SH-SY5Y (cell line): ENCODE measurements around the gene PLXDC2.

Experiments used
- GATA2 ChIP-seq: IDR thresholded peaks from 2 replicates; pipeline ENCODE4 v1.6.1; 2011; ENCODE audit warnings: mild to moderate bottlenecking, low read depth, low read length
- GATA3 ChIP-seq: IDR thresholded peaks from 2 replicates; pipeline ENCODE4 v1.6.1; 2011; ENCODE audit warnings: low read depth, mild to moderate bottlenecking, low read length, moderate library complexity

Gene PLXDC2

DNA sequence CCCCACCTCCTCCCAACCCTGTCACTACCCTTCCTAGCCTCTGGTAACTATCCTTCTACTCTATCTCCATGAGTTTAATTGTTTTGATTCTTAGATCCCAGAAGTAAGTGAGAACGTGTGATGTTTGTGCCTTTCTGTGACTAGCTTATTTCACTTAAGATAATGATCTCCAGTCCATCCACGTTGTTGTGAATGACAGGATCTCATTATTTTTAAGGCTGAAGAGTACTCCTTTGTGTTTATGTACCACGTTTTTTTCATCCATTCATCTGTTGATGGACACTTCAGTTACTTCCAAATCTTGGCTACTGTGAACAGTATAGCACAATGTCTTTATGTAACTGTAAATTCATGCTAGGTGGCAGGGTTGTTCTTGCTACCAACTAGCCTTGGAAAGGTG, 461.6 kb downstream of the PLXDC2 start:
- TF ChIP-seq GATA3, result no peak

DNA sequence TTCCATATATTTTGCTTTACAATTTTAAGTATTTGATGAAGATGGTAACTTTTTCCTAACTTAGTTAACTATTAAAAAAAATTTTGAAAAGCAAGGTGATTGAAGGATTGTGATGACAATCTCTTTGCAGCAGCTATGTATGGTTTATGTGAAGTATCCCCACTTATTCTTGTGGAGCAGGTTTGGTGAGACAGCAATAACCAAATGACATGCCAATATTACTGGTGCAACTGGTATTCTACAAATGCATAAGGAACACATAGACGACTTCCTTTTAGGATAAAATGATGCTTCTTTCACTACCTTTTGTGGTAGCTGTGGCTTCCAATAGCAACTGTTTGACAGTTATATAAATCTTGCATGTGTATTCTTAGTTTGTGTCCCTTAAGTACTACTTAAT, 465.3 kb downstream of the PLXDC2 start:
- TF ChIP-seq GATA3 (no peak), GATA2 (no peak)

DNA sequence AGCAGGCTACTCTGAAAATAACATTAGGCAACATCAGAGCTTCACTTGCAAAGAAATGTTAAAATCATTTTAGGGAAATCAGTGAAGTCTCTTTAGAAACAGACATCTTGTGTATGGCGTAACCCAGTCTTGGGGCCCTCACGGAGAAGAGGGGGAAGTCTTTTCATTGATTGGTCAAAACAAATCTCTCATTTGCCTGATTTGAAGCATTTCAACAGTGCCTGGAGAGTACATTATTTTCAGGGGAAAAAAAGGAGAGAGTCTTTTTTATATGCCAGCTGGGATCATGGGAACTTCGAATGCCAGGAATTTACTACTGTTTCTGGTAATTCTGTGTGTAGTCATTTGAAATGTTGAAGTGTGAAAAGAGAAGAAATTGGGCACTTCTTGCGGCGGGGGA, 471.4 kb downstream of the PLXDC2 start:
- TF ChIP-seq GATA2 (no peak), GATA3 (no peak)

DNA sequence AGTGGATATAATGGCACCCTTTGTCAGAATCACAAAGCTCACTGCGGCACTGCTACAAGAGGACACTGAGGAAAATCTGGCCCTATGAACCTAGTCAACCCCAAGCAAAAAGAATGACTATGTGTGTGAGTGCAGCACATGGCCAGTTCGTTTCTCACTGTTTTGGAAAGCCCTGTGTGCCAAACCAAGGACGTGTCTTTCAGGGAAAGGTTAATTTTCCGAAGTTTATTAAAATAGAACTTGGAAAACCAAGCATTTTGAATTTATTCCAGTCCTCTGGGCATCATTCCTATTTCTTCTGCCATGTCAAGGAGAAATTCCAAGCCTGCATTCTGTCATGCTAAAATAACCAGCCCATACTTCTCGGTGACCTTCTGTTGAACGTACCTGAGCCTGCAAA, 471.8 kb downstream of the PLXDC2 start:
- TF ChIP-seq GATA2, result no peak
- no peak for TF ChIP-seq GATA3

DNA sequence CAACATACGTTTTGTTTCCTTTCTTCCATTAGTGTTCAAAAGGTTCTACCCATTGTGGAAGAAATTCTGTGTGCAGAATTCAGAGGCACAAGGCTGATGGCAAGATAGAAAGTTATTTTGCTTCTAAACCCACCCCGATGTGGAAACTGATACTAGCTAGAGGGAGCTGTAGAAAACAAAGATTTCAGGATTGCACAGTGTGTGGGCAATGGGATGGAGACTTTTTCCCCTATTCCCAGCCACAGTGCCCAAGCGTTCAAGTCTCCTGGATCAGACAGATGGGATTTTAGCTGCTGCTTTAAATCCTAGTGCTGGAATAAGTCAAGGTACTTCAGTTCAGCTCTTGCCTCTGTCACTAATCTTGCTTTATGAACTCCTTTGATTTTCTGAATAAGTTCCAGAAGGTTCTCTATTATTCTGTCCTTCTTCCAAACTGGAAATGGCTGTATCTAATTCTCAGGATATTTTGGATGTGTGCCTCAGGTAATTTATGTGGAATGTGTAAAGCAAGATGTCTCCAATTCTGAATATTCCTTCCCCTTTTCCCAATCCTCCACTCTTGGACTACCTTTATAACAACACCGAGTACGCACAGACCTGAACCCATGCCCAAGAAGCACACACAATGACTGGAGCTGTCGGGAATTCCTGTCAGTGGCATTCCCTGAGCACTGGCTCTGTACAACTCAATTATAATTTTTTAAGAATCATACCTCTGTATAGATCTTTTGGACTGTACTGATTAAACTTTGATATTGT, 473.0 kb downstream of the PLXDC2 start:
- TF ChIP-seq GATA3 (no peak), GATA2 (no peak)

DNA sequence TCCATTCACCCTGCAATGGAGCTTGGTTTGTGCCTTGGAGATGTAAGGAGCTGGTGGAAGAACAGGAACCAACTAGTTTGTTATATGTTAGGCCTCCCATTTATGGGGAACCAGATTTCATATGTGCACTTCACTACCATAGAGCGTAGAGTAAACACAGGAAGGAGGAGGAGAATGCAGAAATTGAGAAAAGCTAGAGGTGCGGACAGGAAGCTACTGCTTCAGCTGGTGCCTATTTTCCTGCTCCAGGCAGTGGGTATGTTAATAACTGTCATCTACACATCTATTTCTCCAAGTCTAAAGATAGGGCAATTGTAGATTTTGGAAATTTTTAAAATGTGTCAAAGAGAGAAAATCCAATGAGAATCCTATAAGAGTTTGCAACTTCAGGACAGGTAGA, 482.2 kb downstream of the PLXDC2 start:
- no peak for TF ChIP-seq GATA3
- TF ChIP-seq GATA2, result no peak

DNA sequence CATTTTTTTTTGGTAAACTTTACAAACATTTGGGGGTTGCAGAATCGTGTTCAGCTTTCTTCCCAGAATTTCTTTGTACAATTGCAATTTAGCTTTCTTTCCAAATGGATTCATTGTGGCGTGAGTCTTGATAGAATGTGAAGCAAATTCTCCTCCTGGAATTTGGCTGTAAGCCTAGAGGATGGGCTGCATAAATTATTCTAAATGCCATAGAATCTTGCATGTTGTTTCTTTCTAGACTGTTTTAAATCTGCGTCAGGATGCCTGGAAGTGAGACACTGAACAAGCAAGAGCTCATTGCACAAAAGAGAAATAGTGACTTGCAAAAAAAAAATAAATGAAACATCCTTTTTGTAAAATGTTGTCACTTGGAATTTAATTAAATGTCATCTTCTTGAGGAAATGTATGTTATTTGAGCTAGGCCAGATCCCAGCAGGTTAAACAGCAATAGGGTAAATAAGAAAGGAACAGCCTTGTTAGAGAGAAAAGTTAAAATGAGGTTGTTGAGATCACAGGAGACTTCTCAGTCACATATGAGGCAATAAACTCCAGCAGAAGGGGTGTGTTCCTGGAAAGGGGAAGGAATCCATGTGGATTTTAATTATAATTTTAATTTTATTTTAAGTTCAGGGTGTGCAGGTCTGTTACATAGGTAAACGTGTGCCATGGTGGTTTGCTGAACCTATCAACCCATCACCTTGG, 483.0 kb downstream of the PLXDC2 start:
- TF ChIP-seq GATA3 (no peak), GATA2 (no peak)

DNA sequence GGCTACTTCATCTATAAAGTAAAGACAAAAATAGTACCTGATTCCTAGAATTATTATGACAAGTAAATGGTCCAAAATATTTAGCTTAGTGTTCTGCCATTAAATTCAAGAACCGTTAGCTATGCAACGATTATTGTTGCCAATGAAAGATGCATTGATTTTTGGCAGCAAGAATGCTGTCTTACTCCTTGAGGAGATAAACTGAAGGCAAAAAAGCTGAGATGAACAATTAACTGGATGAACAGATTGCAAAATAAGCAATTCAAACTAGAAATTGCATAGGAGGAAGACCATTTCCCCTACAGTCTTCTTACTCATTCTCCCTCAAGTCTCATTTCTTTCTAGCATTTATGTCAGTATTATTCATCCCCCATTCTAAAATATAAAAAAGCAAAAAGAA, 484.5 kb downstream of the PLXDC2 start:
- no peak for TF ChIP-seq GATA3
- no peak for TF ChIP-seq GATA2

DNA sequence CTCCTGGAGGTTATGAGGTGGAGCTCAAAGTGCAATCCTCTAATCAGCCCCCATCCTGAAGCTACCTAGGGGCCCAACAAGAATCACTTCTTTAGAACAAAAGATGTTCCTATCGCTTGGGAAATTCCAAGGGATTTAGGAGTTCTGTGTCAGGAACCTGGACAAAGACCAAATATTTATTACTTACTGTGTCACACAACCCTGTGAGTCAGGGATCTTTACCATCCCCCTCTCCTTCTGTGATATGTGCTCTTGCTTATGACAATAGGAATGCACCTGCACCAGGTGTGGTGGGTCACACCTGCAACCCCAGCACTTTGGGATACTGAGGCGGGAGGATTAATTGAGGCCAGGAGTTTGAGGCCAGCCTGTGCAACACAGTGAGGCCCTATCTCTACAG, 485.8 kb downstream of the PLXDC2 start:
- TF ChIP-seq GATA2, result no peak
- no peak for TF ChIP-seq GATA3

DNA sequence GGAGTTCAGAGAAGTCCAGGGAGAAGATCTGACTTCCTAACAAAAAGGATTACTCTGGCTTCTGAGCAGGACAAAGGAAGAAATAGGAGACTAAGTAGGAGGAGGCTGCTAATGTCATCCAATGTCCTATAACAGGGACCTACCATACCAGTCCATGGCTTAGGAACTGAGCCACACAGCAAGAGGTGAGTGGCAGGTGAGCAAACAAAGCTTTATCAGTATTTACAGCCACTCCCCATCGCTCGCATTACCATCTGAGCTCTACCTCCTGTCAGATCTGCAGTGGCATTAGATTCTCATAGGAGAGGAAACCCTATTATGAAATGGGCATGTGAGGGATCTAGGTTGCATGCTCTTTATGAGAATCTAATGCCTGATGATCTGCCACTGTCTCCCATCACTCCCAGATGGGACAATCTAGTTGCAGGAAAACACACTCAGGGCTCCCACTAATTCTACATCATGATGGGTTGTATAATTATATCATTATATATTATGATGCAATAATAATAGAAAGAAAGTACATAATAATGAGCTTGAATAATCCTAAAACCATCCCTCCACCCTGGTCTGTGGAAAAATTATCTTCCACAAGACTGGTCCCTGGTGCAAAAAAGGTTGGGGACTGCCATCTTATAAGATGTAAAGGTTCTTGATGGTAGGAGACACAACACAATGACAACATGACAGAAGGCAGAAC, 487.4 kb downstream of the PLXDC2 start:
- TF ChIP-seq GATA3 (no peak), GATA2 (no peak)

DNA sequence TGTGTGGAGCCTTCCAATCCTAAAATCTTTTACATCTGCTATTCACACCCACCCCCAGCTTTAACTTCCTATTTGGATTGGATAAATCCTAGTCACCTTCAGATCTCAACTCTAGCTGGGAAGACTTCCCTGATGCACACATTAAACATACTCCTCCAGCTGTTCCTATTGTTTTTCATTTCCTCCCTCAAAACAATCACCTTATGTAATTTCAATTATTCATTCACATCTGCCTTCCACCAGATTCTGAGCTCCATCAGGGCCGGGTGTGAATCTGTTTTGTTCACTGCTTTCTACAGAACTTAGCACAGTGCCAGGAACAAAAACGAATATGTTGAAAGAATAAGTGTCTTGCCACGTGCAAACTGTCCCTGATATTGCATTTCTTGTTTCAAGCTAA, 497.4 kb downstream of the PLXDC2 start:
- TF ChIP-seq GATA3, result no peak
- no peak for TF ChIP-seq GATA2

DNA sequence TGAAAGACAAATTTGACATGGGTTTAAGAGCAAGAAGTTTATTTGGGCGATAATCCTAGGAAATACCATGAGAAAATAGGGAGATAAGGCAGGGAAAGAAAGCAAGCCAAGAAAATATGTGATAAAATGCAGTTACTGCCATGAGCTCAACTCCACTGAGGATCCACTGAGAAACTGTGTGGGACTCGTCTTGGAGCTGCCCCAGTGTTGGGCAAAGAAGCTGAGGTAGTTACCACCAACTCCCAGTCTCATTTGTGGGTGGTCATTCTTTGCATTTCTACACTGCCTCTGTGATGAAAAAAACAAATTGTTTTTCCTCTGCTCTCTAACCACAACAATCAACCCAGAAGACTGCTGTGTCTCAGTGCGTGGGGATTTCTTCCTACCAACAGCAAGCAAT, 498.2 kb downstream of the PLXDC2 start:
- TF ChIP-seq GATA2 (no peak), GATA3 (no peak)

DNA sequence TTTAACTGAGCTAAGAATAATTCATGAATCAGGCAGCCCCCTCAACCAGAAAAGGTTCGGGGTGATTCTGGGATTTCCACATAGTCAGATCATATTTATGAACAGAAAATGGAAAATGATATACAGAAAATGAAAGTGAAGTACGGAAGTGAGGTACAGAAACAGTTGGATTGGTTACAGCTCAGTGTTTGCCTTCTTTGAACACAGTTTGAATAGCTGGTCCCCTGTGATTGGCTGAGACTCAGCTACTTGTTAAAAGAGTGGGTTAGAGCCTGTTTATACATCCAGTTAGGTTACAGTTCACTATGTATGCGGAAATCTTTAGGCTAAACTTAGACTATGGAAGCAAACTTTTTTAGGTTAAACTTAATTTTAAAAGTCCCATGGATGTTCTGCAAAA, 511.7 kb downstream of the PLXDC2 start:
- no peak for TF ChIP-seq GATA2
- no peak for TF ChIP-seq GATA3

DNA sequence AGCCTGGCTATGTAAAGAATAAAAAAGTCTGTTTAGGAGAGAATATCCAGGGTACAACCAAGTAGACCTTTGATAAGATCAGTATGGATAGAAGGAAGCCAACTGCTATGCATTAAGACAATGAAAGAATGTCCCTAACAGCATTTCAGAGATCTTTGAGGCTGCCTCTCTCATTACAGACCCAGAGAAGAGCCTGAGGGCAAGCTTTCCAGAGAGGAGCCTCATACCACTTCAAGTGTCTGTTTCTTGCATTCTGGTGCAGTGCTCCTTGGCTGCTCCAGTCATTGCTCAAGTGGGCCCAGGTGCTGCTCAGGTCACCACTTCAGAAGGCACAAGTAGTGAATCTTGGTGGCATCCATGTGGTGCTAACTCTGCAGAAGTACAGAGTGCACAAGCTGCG, 514.0 kb downstream of the PLXDC2 start:
- TF ChIP-seq GATA3 (no peak), GATA2 (no peak)

DNA sequence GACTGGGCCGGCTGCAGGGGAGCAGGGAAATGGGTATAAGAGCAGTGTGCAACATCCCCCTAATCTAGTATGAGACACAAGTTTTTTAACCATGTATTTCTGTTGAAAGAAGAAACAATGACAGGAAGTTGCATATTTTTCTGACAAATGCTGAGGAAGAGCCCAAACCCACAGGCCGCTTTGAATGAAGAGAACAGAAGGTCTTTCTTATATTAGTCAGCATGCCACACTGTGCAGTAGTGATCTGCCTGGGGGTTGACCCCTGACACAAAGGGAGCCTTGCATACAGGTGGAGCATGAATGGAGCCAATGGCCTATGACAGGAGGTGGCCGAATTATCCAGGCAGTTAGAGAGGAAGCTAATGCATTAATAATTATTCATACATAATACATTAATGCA, 518.3 kb downstream of the PLXDC2 start:
- no peak for TF ChIP-seq GATA3
